ENCODE data around the gene DRC7. TPM values are rescaled to one million over a fixed set of nuclear protein-coding genes. Genes with fewer than 3 reads are reported as not detected.

DRC7 gene
- total RNA-seq, 1 experiment from 2014 or later, result not detected

DNA sequence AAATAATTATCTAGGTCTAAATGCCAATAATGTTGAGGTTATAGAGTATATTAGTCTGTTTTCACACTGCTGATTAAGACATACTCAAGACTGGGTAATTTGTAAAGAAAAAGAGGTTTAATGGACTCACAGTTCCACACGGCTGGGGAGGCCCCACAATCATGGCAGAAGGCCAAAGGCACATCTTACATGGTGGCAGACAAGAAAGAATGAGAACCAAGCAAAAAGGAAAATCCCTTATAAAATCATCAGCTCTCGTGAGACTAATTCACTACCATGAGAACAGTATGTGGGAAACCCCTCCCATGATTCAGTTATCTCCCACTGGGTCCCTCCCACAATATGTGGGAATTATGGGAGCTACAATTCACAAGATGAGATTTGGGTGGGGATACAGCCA lies 38.1 kb downstream of the DRC7 start:
- CTCF ChIA-PET, result no interaction called here
- intact Hi-C loops (cut with micrococcal nuclease), result no loop called here
- Mint-ChIP-seq H3K4me3 (ENCODE audit: unreplicated experiment) (peak overlapping the region; percentile 41), H3K4me1 (ENCODE audit: insufficient read depth, unreplicated experiment) (peaks cover 23% of the 10 kb centered on the region), H3K9me3 (ENCODE audit: unreplicated experiment) (peaks cover 15% of the 10 kb centered on the region), H3K27ac (ENCODE audit: low read depth, unreplicated experiment) (peak overlapping the region; percentile 31), H3K36me3 (ENCODE audit: insufficient read depth, unreplicated experiment) (no peaks in the 10 kb centered on the region), H3K27me3 (ENCODE audit: insufficient read depth, unreplicated experiment) (no peaks in the 10 kb centered on the region)
- DNase-seq (ENCODE audit: unreplicated experiment), result no peak
- no TSS peak for BruUV-seq (replicated peaks)
- TF ChIP-seq, protein P1, sequence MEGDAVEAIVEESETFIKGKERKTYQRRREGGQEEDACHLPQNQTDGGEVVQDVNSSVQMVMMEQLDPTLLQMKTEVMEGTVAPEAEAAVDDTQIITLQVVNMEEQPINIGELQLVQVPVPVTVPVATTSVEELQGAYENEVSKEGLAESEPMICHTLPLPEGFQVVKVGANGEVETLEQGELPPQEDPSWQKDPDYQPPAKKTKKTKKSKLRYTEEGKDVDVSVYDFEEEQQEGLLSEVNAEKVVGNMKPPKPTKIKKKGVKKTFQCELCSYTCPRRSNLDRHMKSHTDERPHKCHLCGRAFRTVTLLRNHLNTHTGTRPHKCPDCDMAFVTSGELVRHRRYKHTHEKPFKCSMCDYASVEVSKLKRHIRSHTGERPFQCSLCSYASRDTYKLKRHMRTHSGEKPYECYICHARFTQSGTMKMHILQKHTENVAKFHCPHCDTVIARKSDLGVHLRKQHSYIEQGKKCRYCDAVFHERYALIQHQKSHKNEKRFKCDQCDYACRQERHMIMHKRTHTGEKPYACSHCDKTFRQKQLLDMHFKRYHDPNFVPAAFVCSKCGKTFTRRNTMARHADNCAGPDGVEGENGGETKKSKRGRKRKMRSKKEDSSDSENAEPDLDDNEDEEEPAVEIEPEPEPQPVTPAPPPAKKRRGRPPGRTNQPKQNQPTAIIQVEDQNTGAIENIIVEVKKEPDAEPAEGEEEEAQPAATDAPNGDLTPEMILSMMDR (IDR thresholded peaks at IDR 0.05; ENCODE audit: unreplicated experiment), result no peak
- POLR2A ChIA-PET, result no interaction called here

DNA sequence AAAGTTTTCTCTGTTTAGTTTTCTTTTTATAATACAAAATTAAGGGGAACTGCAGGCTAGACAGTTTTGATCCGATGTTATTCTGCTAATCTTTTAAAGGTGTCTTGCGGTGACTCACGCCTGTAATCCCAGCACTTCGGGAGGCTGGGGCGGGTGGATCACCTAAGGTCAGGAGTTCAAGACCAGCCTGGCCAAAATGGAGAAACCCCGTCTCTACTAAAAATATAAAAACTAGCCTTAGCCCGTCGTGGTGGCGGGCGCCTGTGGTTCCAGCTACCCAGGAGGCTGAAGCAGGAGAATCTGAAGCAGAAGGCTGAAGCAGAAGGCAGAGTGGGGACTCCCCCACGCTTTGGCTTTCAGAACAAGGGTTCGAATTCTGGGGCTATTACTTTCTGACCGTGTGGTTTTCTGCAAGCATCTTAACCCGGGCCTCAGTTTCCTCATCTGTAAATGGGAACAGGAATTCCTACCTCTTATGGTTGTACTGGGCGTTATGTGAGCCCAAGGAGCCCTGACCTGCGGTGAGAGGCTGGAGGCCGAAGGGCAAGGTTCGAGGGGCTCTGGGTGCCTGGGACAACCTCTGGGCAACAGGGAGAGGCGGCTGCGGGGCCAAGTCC lies 39.8 kb downstream of the DRC7 start:
- no peak for DNase-seq (ENCODE audit: unreplicated experiment)
- Mint-ChIP-seq H3K9me3 (ENCODE audit: unreplicated experiment) (peaks cover 8% of the 10 kb centered on the region), H3K4me3 (ENCODE audit: unreplicated experiment) (peak overlapping the region; percentile 93), H3K27me3 (ENCODE audit: insufficient read depth, unreplicated experiment) (no peaks in the 10 kb centered on the region), H3K36me3 (ENCODE audit: insufficient read depth, unreplicated experiment) (no peaks in the 10 kb centered on the region), H3K27ac (ENCODE audit: low read depth, unreplicated experiment) (peak overlapping the region; percentile 96), H3K4me1 (ENCODE audit: insufficient read depth, unreplicated experiment) (peaks cover 23% of the 10 kb centered on the region)
- BruUV-seq (replicated peaks), result TSS peak; percentile 89
- CTCF ChIA-PET, result no interaction called here
- intact Hi-C loops (cut with micrococcal nuclease), result no loop called here
- POLR2A ChIA-PET, result interaction anchor here (0.6 to 1.4 kb wide), 4 partner anchors 27 to 144 kb away, joined by 3 to 5 read pairs (median 4); no protein-coding TSS in a partner anchor
- TF ChIP-seq, protein P1 (IDR thresholded peaks at IDR 0.05; ENCODE audit: unreplicated experiment), result no peak

DNA sequence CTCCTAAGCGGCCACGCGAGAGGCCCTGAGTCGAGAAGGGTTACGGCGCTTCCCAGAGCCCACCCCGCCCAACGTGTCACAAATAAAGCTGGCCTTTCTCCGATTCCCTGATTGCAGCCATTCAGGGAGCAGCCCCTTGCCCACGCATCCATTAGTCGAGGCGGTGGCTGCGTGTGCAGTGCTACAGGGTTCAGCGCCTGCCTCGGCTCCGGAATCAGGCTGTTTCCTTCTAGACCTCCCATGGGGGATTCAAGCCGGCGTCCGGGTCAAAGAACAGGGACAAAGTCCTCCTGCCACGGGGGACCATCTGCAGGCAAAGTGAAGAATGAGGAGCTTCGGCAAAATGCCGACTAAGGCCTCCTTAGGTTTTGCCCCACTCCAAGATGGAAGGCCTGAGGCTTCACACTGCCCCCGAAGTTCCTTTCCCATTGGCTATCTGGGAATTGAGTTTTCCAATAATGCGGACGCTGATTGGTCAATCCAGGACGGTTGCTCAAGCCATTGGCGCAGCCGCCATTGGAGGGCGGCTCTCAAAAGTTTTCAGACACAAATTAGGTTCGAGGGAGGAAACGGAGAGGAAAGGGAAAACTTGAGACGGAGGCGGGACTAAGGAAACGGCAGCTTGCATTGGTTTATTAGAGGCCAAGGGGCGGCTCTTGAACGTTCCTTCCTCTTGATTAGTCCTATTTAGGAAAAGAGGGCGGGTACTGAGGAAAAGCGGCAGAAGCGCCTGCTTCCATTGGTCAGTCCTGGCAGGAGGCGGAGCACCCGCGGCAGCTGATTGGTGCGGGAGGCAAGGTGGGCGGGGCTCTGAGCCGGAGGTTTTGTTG lies 40.5 kb downstream of the DRC7 start:
- Mint-ChIP-seq H3K27me3 (ENCODE audit: insufficient read depth, unreplicated experiment) (no peaks in the 10 kb centered on the region), H3K4me1 (ENCODE audit: insufficient read depth, unreplicated experiment) (peaks cover 23% of the 10 kb centered on the region), H3K4me3 (ENCODE audit: unreplicated experiment) (peak overlapping the region; percentile 93), H3K36me3 (ENCODE audit: insufficient read depth, unreplicated experiment) (no peaks in the 10 kb centered on the region), H3K9me3 (ENCODE audit: unreplicated experiment) (peaks cover under 1% of the 10 kb centered on the region), H3K27ac (ENCODE audit: low read depth, unreplicated experiment) (peak overlapping the region; percentile 96)
- ChIA-PET CTCF (interaction anchor here (0.7 to 2.9 kb wide), 6 partner anchors 9 to 145 kb away, joined by 3 to 21 read pairs (median 6); no protein-coding TSS in a partner anchor), POLR2A (interaction anchor here (0.6 to 2.3 kb wide), 21 partner anchors 11 to 392 kb away, joined by 3 to 10 read pairs (median 3); partner anchors contain the start of gene USB1)
- intact Hi-C loops (cut with micrococcal nuclease), result loop anchor here (1.0 to 5.0 kb wide), 2 partner anchors 143 to 159 kb away; no protein-coding TSS in a partner anchor
- DNase-seq (ENCODE audit: unreplicated experiment), result peak; percentile 100
- no TSS peak for BruUV-seq (replicated peaks)
- TF ChIP-seq, protein P1 (IDR thresholded peaks at IDR 0.05; ENCODE audit: unreplicated experiment), result no peak

All from MCF 10A (cell line).